HepG2 (cell line): ENCODE measurements around the gene ZNF444. TPM values are rescaled to one million over a fixed set of nuclear protein-coding genes. Genes with fewer than 3 reads are reported as not detected.
A peak's percentile ranks its signal among the peaks of the same experiment; 100 is the strongest.

Experiments
- ATRX ChIP-seq: sonication (generic); formaldehyde crosslinking; IDR thresholded peaks from 2 replicates; pipeline ENCODE4 v1.4.0; 2020; ENCODE audit warnings: missing genetic modification reagents, borderline replicate concordance
- BRD4 ChIP-seq: sonication (generic); formaldehyde crosslinking; IDR thresholded peaks from 2 replicates; pipeline ENCODE4 v1.4.0; 2020; ENCODE audit warnings: missing genetic modification reagents
- CBX5 ChIP-seq: sonication (generic); formaldehyde crosslinking; IDR thresholded peaks from 2 replicates; pipeline ENCODE4 v1.4.0; 2020; ENCODE audit warnings: missing genetic modification reagents, borderline replicate concordance
- ELF1 ChIP-seq: sonication (generic); formaldehyde crosslinking; IDR thresholded peaks from 2 replicates; pipeline ENCODE4 v1.4.0; 2020; ENCODE audit warnings: missing genetic modification reagents
- JUNB ChIP-seq: sonication (generic); formaldehyde crosslinking; IDR thresholded peaks from 2 replicates; pipeline ENCODE4 v1.8.0; 2022; ENCODE audit warnings: missing genetic modification reagents, mild to moderate bottlenecking, borderline replicate concordance
- MXD1 ChIP-seq: sonication (generic); formaldehyde crosslinking; IDR thresholded peaks from 2 replicates; pipeline ENCODE4 v1.4.0; 2020; ENCODE audit warnings: mild to moderate bottlenecking, missing genetic modification reagents
- RELA ChIP-seq: sonication (generic); formaldehyde crosslinking; IDR thresholded peaks from 2 replicates; pipeline ENCODE4 v1.4.0; 2020; ENCODE audit warnings: missing genetic modification reagents
- SMARCE1 ChIP-seq: fragments of 450-650 bp; IDR thresholded peaks from 2 replicates; pipeline ENCODE4 v1.6.1; 2017; ENCODE audit warnings: borderline replicate concordance
- SNRNP70 ChIP-seq: fragments of 200-400 bp; formaldehyde crosslinking; IDR thresholded peaks from 2 replicates; pipeline ENCODE4 v1.6.1; 2017; ENCODE audit warnings: mild to moderate bottlenecking, low read depth, low read length, moderate library complexity
- YEATS2 ChIP-seq: sonication (generic); formaldehyde crosslinking; IDR thresholded peaks from 2 replicates; pipeline ENCODE4 v1.4.0; 2020; ENCODE audit warnings: missing genetic modification reagents, borderline replicate concordance
- ZFX ChIP-seq: sonication (generic); formaldehyde crosslinking; IDR thresholded peaks from 2 replicates; pipeline ENCODE4 v1.4.0; 2020; ENCODE audit warnings: mild to moderate bottlenecking, low read depth, missing genetic modification reagents, moderate library complexity
- ZMAT3 ChIP-seq: sonication (generic); formaldehyde crosslinking; conservative IDR thresholded peaks from 2 replicates; pipeline ENCODE4 v1.7.0; 2021; ENCODE audit warnings: missing genetic modification reagents
- ZMYM3 ChIP-seq: sonication (generic); formaldehyde crosslinking; IDR thresholded peaks from 2 replicates; pipeline ENCODE4 v1.5.1; 2020; ENCODE audit warnings: mild to moderate bottlenecking, missing genetic modification reagents
- ZNF207 ChIP-seq: fragments of 450-650 bp; IDR thresholded peaks from 2 replicates; pipeline ENCODE4 v1.6.1; 2016; ENCODE audit warnings: antibody characterized with exemption, borderline replicate concordance
- ZNF230 ChIP-seq: sonication (generic); formaldehyde crosslinking; IDR thresholded peaks from 2 replicates; pipeline ENCODE4 v1.4.0; 2020; ENCODE audit warnings: mild to moderate bottlenecking, missing genetic modification reagents
- ZNF562 ChIP-seq: sonication (generic); formaldehyde crosslinking; IDR thresholded peaks from 2 replicates; pipeline ENCODE4 v1.8.0; 2022; ENCODE audit warnings: missing genetic modification reagents, borderline replicate concordance
- ZNF652 ChIP-seq: IDR thresholded peaks from 2 replicates; pipeline ENCODE4 v1.6.1; 2016; ENCODE audit warnings: low read depth, borderline replicate concordance
- ZNF713 ChIP-seq: sonication (generic); formaldehyde crosslinking; IDR thresholded peaks from 2 replicates; pipeline ENCODE4 v1.4.0; 2020; ENCODE audit warnings: mild to moderate bottlenecking, missing genetic modification reagents
- ZNF839 ChIP-seq: sonication (generic); formaldehyde crosslinking; IDR thresholded peaks from 2 replicates; pipeline ENCODE4 v1.4.0; 2020; ENCODE audit warnings: missing genetic modification reagents, mild to moderate bottlenecking, borderline replicate concordance
- polyA plus RNA-seq, 8 experiments: library from polyadenylated mRNA; depleted of rRNA in 3 of 8; stranded (reverse) in 7 of 8; unstranded in 1 of 8; fragments of >200 nt; fragmentation: Illumina TruSeq in 4 of 8; extraction: Trizol in 4 of 8; gene quantifications; 2 replicates each; pipeline versions ENCODE4 v1.2.1 to v1.2.3, GENCODE V29; 2011 to 2016; ENCODE audit warnings: low read depth in 4 of 8, missing spikeins in 1 of 8, mixed read lengths in 1 of 8; ENCODE audit not compliant: insufficient read depth in 1 of 8
- total RNA-seq, 5 experiments: library from RNA; depleted of rRNA; stranded (reverse); fragments of >200 nt; fragmentation: Illumina TruSeq; extraction: Trizol; gene quantifications; 2 replicates each; pipeline ENCODE4 v1.2.3, GENCODE V29; 2016; ENCODE audit warnings: low read depth in 1 of 5
- TF ChIP-seq, protein P1 (sequence below): sonication (generic); formaldehyde crosslinking; IDR thresholded peaks from 2 replicates; pipeline ENCODE4 v1.5.0; 2020; ENCODE audit warnings: mild to moderate bottlenecking, missing genetic modification reagents, borderline replicate concordance
- TF ChIP-seq, protein P2 (sequence below): IDR thresholded peaks from 2 replicates; pipeline ENCODE4 v1.6.1; 2018; ENCODE audit warnings: missing genetic modification reagents

Gene ZNF444
- total and polyA plus RNA-seq, 2 of the 13 experiments (the other 11 are each of a cell fraction or from before 2014, with no cell fraction given): 27.4 to 30.3 TPM

- TF ChIP-seq ATRX (CRISPR knock-in tag) (no peak), SNRNP70 (no peak), ZNF713 (CRISPR knock-in tag) (no peak), ZNF230 (CRISPR knock-in tag) (no peak), CBX5 (CRISPR knock-in tag) (no peak), YEATS2 (CRISPR knock-in tag) (peak; percentile 83; the same call in 1 of the 2 replicates), ZMYM3 (CRISPR knock-in tag) (no peak), ELF1 (CRISPR knock-in tag) (peak; percentile 84), ZNF839 (no peak), BRD4 (CRISPR knock-in tag) (no peak), ZNF207 (no peak), ZNF562 (CRISPR knock-in tag) (no peak), MXD1 (CRISPR knock-in tag) (no peak), ZMAT3 (CRISPR knock-in tag) (0 out of 2 replicates have a peak, but pooled peaks have one; percentile 36), RELA (CRISPR knock-in tag) (no peak), JUNB (CRISPR knock-in tag) (no peak), ZNF652 (CRISPR knock-in tag) (no peak), SMARCE1 (no peak), ZFX (peak; percentile 70; the same call in 1 of the 2 replicates)
- TF ChIP-seq, protein P1, sequence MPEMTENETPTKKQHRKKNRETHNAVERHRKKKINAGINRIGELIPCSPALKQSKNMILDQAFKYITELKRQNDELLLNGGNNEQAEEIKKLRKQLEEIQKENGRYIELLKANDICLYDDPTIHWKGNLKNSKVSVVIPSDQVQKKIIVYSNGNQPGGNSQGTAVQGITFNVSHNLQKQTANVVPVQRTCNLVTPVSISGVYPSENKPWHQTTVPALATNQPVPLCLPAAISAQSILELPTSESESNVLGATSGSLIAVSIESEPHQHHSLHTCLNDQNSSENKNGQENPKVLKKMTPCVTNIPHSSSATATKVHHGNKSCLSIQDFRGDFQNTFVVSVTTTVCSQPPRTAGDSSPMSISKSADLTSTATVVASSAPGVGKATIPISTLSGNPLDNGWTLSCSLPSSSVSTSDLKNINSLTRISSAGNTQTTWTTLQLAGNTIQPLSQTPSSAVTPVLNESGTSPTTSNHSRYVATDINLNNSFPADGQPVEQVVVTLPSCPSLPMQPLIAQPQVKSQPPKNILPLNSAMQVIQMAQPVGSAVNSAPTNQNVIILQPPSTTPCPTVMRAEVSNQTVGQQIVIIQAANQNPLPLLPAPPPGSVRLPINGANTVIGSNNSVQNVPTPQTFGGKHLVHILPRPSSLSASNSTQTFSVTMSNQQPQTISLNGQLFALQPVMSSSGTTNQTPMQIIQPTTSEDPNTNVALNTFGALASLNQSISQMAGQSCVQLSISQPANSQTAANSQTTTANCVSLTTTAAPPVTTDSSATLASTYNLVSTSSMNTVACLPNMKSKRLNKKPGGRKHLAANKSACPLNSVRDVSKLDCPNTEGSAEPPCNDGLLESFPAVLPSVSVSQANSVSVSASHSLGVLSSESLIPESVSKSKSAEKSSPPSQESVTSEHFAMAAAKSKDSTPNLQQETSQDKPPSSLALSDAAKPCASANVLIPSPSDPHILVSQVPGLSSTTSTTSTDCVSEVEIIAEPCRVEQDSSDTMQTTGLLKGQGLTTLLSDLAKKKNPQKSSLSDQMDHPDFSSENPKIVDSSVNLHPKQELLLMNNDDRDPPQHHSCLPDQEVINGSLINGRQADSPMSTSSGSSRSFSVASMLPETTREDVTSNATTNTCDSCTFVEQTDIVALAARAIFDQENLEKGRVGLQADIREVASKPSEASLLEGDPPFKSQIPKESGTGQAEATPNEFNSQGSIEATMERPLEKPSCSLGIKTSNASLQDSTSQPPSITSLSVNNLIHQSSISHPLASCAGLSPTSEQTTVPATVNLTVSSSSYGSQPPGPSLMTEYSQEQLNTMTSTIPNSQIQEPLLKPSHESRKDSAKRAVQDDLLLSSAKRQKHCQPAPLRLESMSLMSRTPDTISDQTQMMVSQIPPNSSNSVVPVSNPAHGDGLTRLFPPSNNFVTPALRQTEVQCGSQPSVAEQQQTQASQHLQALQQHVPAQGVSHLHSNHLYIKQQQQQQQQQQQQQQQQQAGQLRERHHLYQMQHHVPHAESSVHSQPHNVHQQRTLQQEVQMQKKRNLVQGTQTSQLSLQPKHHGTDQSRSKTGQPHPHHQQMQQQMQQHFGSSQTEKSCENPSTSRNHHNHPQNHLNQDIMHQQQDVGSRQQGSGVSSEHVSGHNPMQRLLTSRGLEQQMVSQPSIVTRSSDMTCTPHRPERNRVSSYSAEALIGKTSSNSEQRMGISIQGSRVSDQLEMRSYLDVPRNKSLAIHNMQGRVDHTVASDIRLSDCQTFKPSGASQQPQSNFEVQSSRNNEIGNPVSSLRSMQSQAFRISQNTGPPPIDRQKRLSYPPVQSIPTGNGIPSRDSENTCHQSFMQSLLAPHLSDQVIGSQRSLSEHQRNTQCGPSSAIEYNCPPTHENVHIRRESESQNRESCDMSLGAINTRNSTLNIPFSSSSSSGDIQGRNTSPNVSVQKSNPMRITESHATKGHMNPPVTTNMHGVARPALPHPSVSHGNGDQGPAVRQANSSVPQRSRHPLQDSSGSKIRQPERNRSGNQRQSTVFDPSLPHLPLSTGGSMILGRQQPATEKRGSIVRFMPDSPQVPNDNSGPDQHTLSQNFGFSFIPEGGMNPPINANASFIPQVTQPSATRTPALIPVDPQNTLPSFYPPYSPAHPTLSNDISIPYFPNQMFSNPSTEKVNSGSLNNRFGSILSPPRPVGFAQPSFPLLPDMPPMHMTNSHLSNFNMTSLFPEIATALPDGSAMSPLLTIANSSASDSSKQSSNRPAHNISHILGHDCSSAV (CRISPR knock-in tag): no peak
- TF ChIP-seq, protein P2, sequence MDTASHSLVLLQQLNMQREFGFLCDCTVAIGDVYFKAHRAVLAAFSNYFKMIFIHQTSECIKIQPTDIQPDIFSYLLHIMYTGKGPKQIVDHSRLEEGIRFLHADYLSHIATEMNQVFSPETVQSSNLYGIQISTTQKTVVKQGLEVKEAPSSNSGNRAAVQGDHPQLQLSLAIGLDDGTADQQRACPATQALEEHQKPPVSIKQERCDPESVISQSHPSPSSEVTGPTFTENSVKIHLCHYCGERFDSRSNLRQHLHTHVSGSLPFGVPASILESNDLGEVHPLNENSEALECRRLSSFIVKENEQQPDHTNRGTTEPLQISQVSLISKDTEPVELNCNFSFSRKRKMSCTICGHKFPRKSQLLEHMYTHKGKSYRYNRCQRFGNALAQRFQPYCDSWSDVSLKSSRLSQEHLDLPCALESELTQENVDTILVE (CRISPR knock-in tag): 0 out of 2 replicates have a peak, but pooled peaks have one; percentile 77
Observed at GRCh38 chr19:56140583-56141416, at the start of gene ZNF444 (continued).
